Activated CD4-positive, alpha-beta memory T cell treated with anti-CD3 and anti-CD28 coated beads, Interleukin-2, amount 10 ng/mL, durations not matched to agents 7 days and 5 days (primary cell): Measurements from ENCODE around the gene FH. TPM values are rescaled to one million over a fixed set of nuclear protein-coding genes. Genes with fewer than 3 reads are reported as not detected.

Source experiments
- CTCF ChIA-PET: fragments of 350-600 bp; sonication (Branson Sonifier 250); formaldehyde crosslinking; loops from one replicate; lab custom pipeline; 2021; ENCODE audit warnings: antibody characterized with exemption, inconsistent platforms; lab: Charles Lee
- POLR2A ChIA-PET: fragments of 350-600 bp; sonication (Branson Sonifier 250); formaldehyde crosslinking; loops from one replicate; lab custom pipeline; 2021; ENCODE audit warnings: antibody characterized with exemption; lab: Charles Lee
- DNase-seq: peaks from one replicate; pipeline ENCODE4 v3.0.0-alpha.2; 2020
- H3K27ac Mint-ChIP-seq: one replicate; pipeline ENCODE4 v1.8.0; 2021; ENCODE audit warnings: mild to moderate bottlenecking, mixed read lengths
- H3K27me3 Mint-ChIP-seq: one replicate; pipeline ENCODE4 v1.8.0; 2021; ENCODE audit warnings: mixed read lengths
- H3K36me3 Mint-ChIP-seq: one replicate; pipeline ENCODE4 v1.8.0; 2021; ENCODE audit warnings: low read depth, mixed read lengths
- H3K4me1 Mint-ChIP-seq: one replicate; pipeline ENCODE4 v1.8.0; 2021; ENCODE audit warnings: mixed read lengths
- H3K4me3 Mint-ChIP-seq: one replicate; pipeline ENCODE4 v1.8.0; 2021; ENCODE audit warnings: mild to moderate bottlenecking, mixed read lengths
- H3K9me3 Mint-ChIP-seq: one replicate; pipeline ENCODE4 v1.8.0; 2021; ENCODE audit warnings: mixed read lengths
- total RNA-seq, 2 experiments: library from RNA; stranded (reverse); gene quantifications; one replicate each; pipeline ENCODE4 v1.2.3, GENCODE V29; 2021

Gene FH
- total RNA-seq, 2 experiments from 2014 or later: 56.6 to 58.8 TPM

- Mint-ChIP-seq H3K36me3 (no peaks in the 10 kb centered on the region), H3K4me1 (peaks cover 6% of the 10 kb centered on the region), H3K9me3 (no peaks in the 10 kb centered on the region), H3K4me3 (no peak overlapping the region), H3K27ac (no peak overlapping the region), H3K27me3 (peaks cover 21% of the 10 kb centered on the region)
- POLR2A ChIA-PET: no interaction called here
- DNase-seq: no peak
- CTCF ChIA-PET: interaction anchor here (2.1 kb wide), 1 partner anchor 462 kb away, joined by 6 read pairs; the partner anchor contains the start of gene MAP1LC3C
Measured at GRCh38 chr1:241536969-241537368, 17.4 kb upstream of the FH start.

GRCh38 chr1:241536304-241536703 is 16.7 kb upstream of the FH start:
- peaks cover 8% of the 10 kb centered on the region for H3K4me1 Mint-ChIP-seq
- no peaks in the 10 kb centered on the region for H3K36me3 Mint-ChIP-seq
- ChIA-PET CTCF (interaction anchor here (2.1 kb wide), 1 partner anchor 463 kb away, joined by 6 read pairs; the partner anchor contains the start of gene MAP1LC3C), POLR2A (no interaction called here)
- H3K9me3 Mint-ChIP-seq: no peaks in the 10 kb centered on the region
- H3K27me3 Mint-ChIP-seq: peaks cover 21% of the 10 kb centered on the region
- H3K27ac Mint-ChIP-seq: no peak overlapping the region
- no peak overlapping the region for H3K4me3 Mint-ChIP-seq
- no peak for DNase-seq

GRCh38 chr1:241533326-241534115 is 14.0 kb upstream of the FH start:
- Mint-ChIP-seq H3K4me3 (no peak overlapping the region), H3K27ac (no peak overlapping the region), H3K27me3 (peaks cover 26% of the 10 kb centered on the region), H3K36me3 (no peaks in the 10 kb centered on the region), H3K9me3 (no peaks in the 10 kb centered on the region), H3K4me1 (peaks cover 11% of the 10 kb centered on the region)
- DNase-seq: no peak
- POLR2A ChIA-PET: no interaction called here
- CTCF ChIA-PET: interaction anchor here (1.4 kb wide), 1 partner anchor 93 kb away, joined by 6 read pairs; no protein-coding TSS in a partner anchor

- POLR2A ChIA-PET: no interaction called here
- DNase-seq: no peak
- H3K27me3 Mint-ChIP-seq: peaks cover 28% of the 10 kb centered on the region
- H3K9me3 Mint-ChIP-seq: no peaks in the 10 kb centered on the region
- peaks cover 11% of the 10 kb centered on the region for H3K4me1 Mint-ChIP-seq
- H3K36me3 Mint-ChIP-seq: no peaks in the 10 kb centered on the region
- CTCF ChIA-PET: interaction anchor here (1.0 to 1.4 kb wide), 4 partner anchors 8 to 94 kb away, joined by 3 to 6 read pairs (median 5); no protein-coding TSS in a partner anchor
- H3K27ac Mint-ChIP-seq: no peak overlapping the region
- H3K4me3 Mint-ChIP-seq: no peak overlapping the region
Measured at GRCh38 chr1:241532864-241533263, 13.3 kb upstream of the FH start.

- Mint-ChIP-seq H3K27me3 (peaks cover 30% of the 10 kb centered on the region), H3K4me1 (peaks cover 11% of the 10 kb centered on the region), H3K27ac (peak within 1 kb of the TSS; percentile 83), H3K9me3 (no peaks in the 10 kb centered on the region), H3K36me3 (no peaks in the 10 kb centered on the region), H3K4me3 (peak within 1 kb of the TSS; percentile 92)
- ChIA-PET CTCF (interaction anchor here (0.8 to 1.4 kb wide), 6 partner anchors 8 to 466 kb away, joined by 3 to 6 read pairs (median 4); no protein-coding TSS in a partner anchor), POLR2A (no interaction called here)
- DNase-seq: no peak
Measured at GRCh38 chr1:241532162-241532531, 12.6 kb upstream of the FH start, which contains the start of gene KMO. Gene KMO, plus strand, starts transcription at chr1:241532378. Its CDS starts 67 bp downstream, at chr1:241532445.

GRCh38 chr1:241531195-241532161 is 11.9 kb upstream of the FH start:
- H3K4me3 Mint-ChIP-seq: peak overlapping the region; percentile 92
- CTCF ChIA-PET: interaction anchor here (0.6 to 1.5 kb wide), 10 partner anchors 9 to 466 kb away, joined by 3 to 6 read pairs (median 4); partner anchors contain the start of genes EXO1 and FH
- no peaks in the 10 kb centered on the region for H3K36me3 Mint-ChIP-seq
- H3K9me3 Mint-ChIP-seq: no peaks in the 10 kb centered on the region
- DNase-seq: no peak
- H3K27ac Mint-ChIP-seq: peak overlapping the region; percentile 83
- H3K4me1 Mint-ChIP-seq: peaks cover 11% of the 10 kb centered on the region
- POLR2A ChIA-PET: no interaction called here
- peaks cover 30% of the 10 kb centered on the region for H3K27me3 Mint-ChIP-seq

GRCh38 chr1:241527146-241527545 is 7.6 kb upstream of the FH start:
- peaks cover 7% of the 10 kb centered on the region for H3K4me1 Mint-ChIP-seq
- no peak overlapping the region for H3K4me3 Mint-ChIP-seq
- ChIA-PET CTCF (interaction anchor here (1.4 kb wide), 1 partner anchor 493 kb away, joined by 3 read pairs; no protein-coding TSS in a partner anchor), POLR2A (interaction anchor here (0.8 kb wide), 1 partner anchor 15 kb away, joined by 3 read pairs; no protein-coding TSS in a partner anchor)
- H3K27me3 Mint-ChIP-seq: peaks cover 43% of the 10 kb centered on the region
- no peak overlapping the region for H3K27ac Mint-ChIP-seq
- no peaks in the 10 kb centered on the region for H3K36me3 Mint-ChIP-seq
- DNase-seq: no peak
- no peaks in the 10 kb centered on the region for H3K9me3 Mint-ChIP-seq

- ChIA-PET CTCF (interaction anchor here (1.2 to 1.3 kb wide), 2 partner anchors 86 to 461 kb away, joined by 3 to 5 read pairs; no protein-coding TSS in a partner anchor), POLR2A (no interaction called here)
- Mint-ChIP-seq H3K27ac (no peak overlapping the region), H3K9me3 (no peaks in the 10 kb centered on the region), H3K36me3 (no peaks in the 10 kb centered on the region), H3K27me3 (peaks cover 48% of the 10 kb centered on the region), H3K4me3 (no peak overlapping the region), H3K4me1 (peaks cover 5% of the 10 kb centered on the region)
- no peak for DNase-seq
Measured at GRCh38 chr1:241525026-241525425, 5.5 kb upstream of the FH start.

- Mint-ChIP-seq H3K9me3 (no peaks in the 10 kb centered on the region), H3K27me3 (peaks cover 36% of the 10 kb centered on the region), H3K27ac (no peak overlapping the region), H3K36me3 (peaks cover 5% of the 10 kb centered on the region), H3K4me1 (peaks cover 20% of the 10 kb centered on the region), H3K4me3 (no peak overlapping the region)
- ChIA-PET POLR2A (no interaction called here), CTCF (no interaction called here)
- no peak for DNase-seq
Measured at GRCh38 chr1:241521718-241522117, 2.2 kb upstream of the FH start.

GRCh38 chr1:241520080-241520465 is 518 bp upstream of the FH start:
- ChIA-PET POLR2A (interaction anchor here (1.1 to 2.8 kb wide), 10 partner anchors 8 to 1801 kb away, joined by 3 to 10 read pairs (median 4); partner anchors contain the start of genes CEP170, CHML, EXO1 and OPN3), CTCF (interaction anchor here (0.6 to 1.4 kb wide), 3 partner anchors 11 to 478 kb away, joined by 3 to 6 read pairs (median 3); no protein-coding TSS in a partner anchor)
- H3K36me3 Mint-ChIP-seq: peaks cover 12% of the 10 kb centered on the region
- no peaks in the 10 kb centered on the region for H3K9me3 Mint-ChIP-seq
- H3K4me3 Mint-ChIP-seq: no peak overlapping the region
- peaks cover 25% of the 10 kb centered on the region for H3K4me1 Mint-ChIP-seq
- peaks cover 31% of the 10 kb centered on the region for H3K27me3 Mint-ChIP-seq
- no peak overlapping the region for H3K27ac Mint-ChIP-seq
- no peak for DNase-seq

GRCh38 chr1:241518476-241519307 is 863 bp downstream of the FH start:
- peak overlapping the region; percentile 83 for H3K4me3 Mint-ChIP-seq
- peak overlapping the region; percentile 70 for H3K27ac Mint-ChIP-seq
- peaks cover 15% of the 10 kb centered on the region for H3K36me3 Mint-ChIP-seq
- ChIA-PET CTCF (interaction anchor here (0.6 to 1.4 kb wide), 3 partner anchors 35 to 786 kb away, joined by 3 read pairs; no protein-coding TSS in a partner anchor), POLR2A (interaction anchor here (0.7 to 2.8 kb wide), 12 partner anchors 9 to 1799 kb away, joined by 3 to 10 read pairs (median 4); partner anchors contain the start of genes CEP170, CHML, EXO1 and OPN3)
- no peaks in the 10 kb centered on the region for H3K9me3 Mint-ChIP-seq
- no peak for DNase-seq
- H3K27me3 Mint-ChIP-seq: peaks cover 19% of the 10 kb centered on the region
- H3K4me1 Mint-ChIP-seq: peaks cover 29% of the 10 kb centered on the region
